CD4-positive, alpha-beta memory T cell (primary cell): ENCODE data around the gene NMB. TPM values are rescaled to one million over a fixed set of nuclear protein-coding genes. Genes with fewer than 3 reads are reported as not detected.

Experiments
- CTCF ChIA-PET: fragments of 350-600 bp; sonication (Branson Sonifier 250); formaldehyde crosslinking; loops from one replicate; lab custom pipeline; 2021; ENCODE audit warnings: inconsistent platforms; ENCODE audit not compliant: partially characterized antibody; lab: Charles Lee
- POLR2A ChIA-PET: fragments of 350-600 bp; sonication (Branson Sonifier 250); formaldehyde crosslinking; loops from one replicate; lab custom pipeline; 2021; ENCODE audit not compliant: partially characterized antibody; lab: Charles Lee
- DNase-seq, 5 donors: peaks; one replicate each; pipeline versions ENCODE4 v3.0.0 to v3.0.0-alpha.2; 2020 to 2022; ENCODE audit warnings: mixed read lengths in 1 of 5
- H3K27ac ChIP-seq: one replicate; pipeline ENCODE4 v1.7.0; 2013; ENCODE audit warnings: low read depth, low read length
- H3K27me3 ChIP-seq: 2 replicates; pipeline ENCODE4 v1.7.0; 2013; ENCODE audit warnings: mild to moderate bottlenecking, low read length, moderate library complexity; ENCODE audit not compliant: insufficient read depth
- H3K36me3 ChIP-seq: 2 replicates; pipeline ENCODE4 v1.7.0; 2013; ENCODE audit warnings: mild to moderate bottlenecking, low read length, moderate library complexity; ENCODE audit not compliant: insufficient read depth
- H3K4me1 ChIP-seq: 2 replicates; pipeline ENCODE4 v1.7.0; 2013; ENCODE audit warnings: mild to moderate bottlenecking, low read length, moderate library complexity; ENCODE audit not compliant: insufficient read depth
- H3K4me3 ChIP-seq, 2 donors: one replicate each; pipeline ENCODE4 v1.7.0; 2013; ENCODE audit warnings: low read length in 2 of 2, mild to moderate bottlenecking in 1 of 2
- H3K9me3 ChIP-seq, 2 donors: one replicate each; pipeline ENCODE4 v1.7.0; 2013; ENCODE audit warnings: low read length in 2 of 2, control low read depth in 1 of 2; ENCODE audit not compliant: control insufficient read depth in 1 of 2
- H3K27ac Mint-ChIP-seq, 7 donors: one replicate each; pipeline ENCODE4 v1.8.0; 2020 to 2021; ENCODE audit warnings: mixed read lengths in 7 of 7, mild to moderate bottlenecking in 6 of 7, inconsistent platforms in 3 of 7, moderate library complexity in 3 of 7
- H3K27me3 Mint-ChIP-seq, 2 donors: one replicate each; pipeline ENCODE4 v1.8.0; 2020 to 2021; ENCODE audit warnings: mixed read lengths in 2 of 2
- H3K36me3 Mint-ChIP-seq, 2 donors: one replicate each; pipeline ENCODE4 v1.8.0; 2020 to 2021; ENCODE audit warnings: mixed read lengths in 2 of 2, inconsistent platforms in 1 of 2, mild to moderate bottlenecking in 1 of 2
- H3K4me1 Mint-ChIP-seq, 4 donors: one replicate each; pipeline ENCODE4 v1.8.0; 2020 to 2021; ENCODE audit warnings: mixed read lengths in 4 of 4, mild to moderate bottlenecking in 1 of 4
- H3K4me3 Mint-ChIP-seq, 8 donors: one replicate each; pipeline ENCODE4 v1.8.0; 2020 to 2021; ENCODE audit warnings: mixed read lengths in 8 of 8, mild to moderate bottlenecking in 7 of 8, moderate library complexity in 6 of 8, inconsistent platforms in 3 of 8
- H3K9me3 Mint-ChIP-seq, 8 donors: one replicate each; pipeline ENCODE4 v1.8.0; 2020 to 2021; ENCODE audit warnings: mixed read lengths in 8 of 8, mild to moderate bottlenecking in 5 of 8, inconsistent platforms in 3 of 8, moderate library complexity in 1 of 8
- intact Hi-C: fragments of 100-400 bp; cut with micrococcal nuclease; formaldehyde crosslinking; loops from one replicate; pipeline ENCODE4 v1.15.1; 2023
- polyA plus RNA-seq, 2 donors: library from polyadenylated mRNA; unstranded; fragments of 300-500 nt; fragmentation: Illumina TruSeq; gene quantifications; one replicate each; pipeline ENCODE4 v1.2.3, GENCODE V29; 2021
- total RNA-seq, 2 experiments: library from RNA; stranded (reverse); gene quantifications; one replicate each; pipeline ENCODE4 v1.2.3, GENCODE V29; 2021

Gene NMB
- total and polyA plus RNA-seq, 4 experiments from 2014 or later: 2.4 to 4.1 (median 3.2) TPM

- CTCF ChIA-PET: interaction anchor here (1.1 to 3.5 kb wide), 8 partner anchors 11 to 220 kb away, joined by 3 to 19 read pairs (median 4); partner anchors contain the start of gene SEC11A
- Mint-ChIP-seq H3K27me3 (no peaks in the 10 kb centered on the region), H3K36me3 (peaks cover 0 to 13% of the 10 kb centered on the region in 2 donors), H3K27ac (peak overlapping the region in 5 of 7 donors; percentile 50 to 98 (median 62)), H3K4me3 (peak overlapping the region; percentile 60 to 82 (median 72)), H3K4me1 (peaks cover 14 to 57% (median 38%) of the 10 kb centered on the region in 4 donors), H3K9me3 (peaks cover 0 to 2% (median 0%) of the 10 kb centered on the region in 8 donors)
- no peaks in the 10 kb centered on the region for H3K27me3 ChIP-seq
- POLR2A ChIA-PET: interaction anchor here (1.0 to 8.8 kb wide), 8 partner anchors 19 to 323 kb away, joined by 3 to 144 read pairs (median 21); partner anchors contain the start of gene SEC11A
- H3K9me3 ChIP-seq: no peaks in the 10 kb centered on the region
- peak overlapping the region; percentile 58 for H3K27ac ChIP-seq
- H3K36me3 ChIP-seq: no peaks in the 10 kb centered on the region
- H3K4me1 ChIP-seq: peaks cover 39% of the 10 kb centered on the region
- intact Hi-C loops: loop anchor here (1.0 kb wide), 4 partner anchors 59 to 271 kb away; partner anchors contain the start of genes SEC11A and ZNF592
- H3K4me3 ChIP-seq: peak overlapping the region in 1 of 2 donors; percentile 39
- DNase-seq: no peak
Measured at GRCh38 chr15:84657748-84658079, 285 bp downstream of the NMB start.

- no peaks in the 10 kb centered on the region for H3K9me3 ChIP-seq
- ChIA-PET CTCF (interaction anchor here (0.7 to 3.4 kb wide), 8 partner anchors 10 to 221 kb away, joined by 3 to 19 read pairs (median 6); partner anchors contain the start of gene SEC11A), POLR2A (interaction anchor here (1.0 to 8.8 kb wide), 8 partner anchors 18 to 324 kb away, joined by 3 to 144 read pairs (median 22); partner anchors contain the start of gene SEC11A)
- Mint-ChIP-seq H3K27me3 (no peaks in the 10 kb centered on the region), H3K4me1 (peaks cover 18 to 64% (median 42%) of the 10 kb centered on the region in 4 donors), H3K4me3 (peak overlapping the region; percentile 57 to 79 (median 70)), H3K36me3 (peaks cover 5 to 17% of the 10 kb centered on the region in 2 donors), H3K27ac (peak overlapping the region in 5 of 7 donors; percentile 50 to 98 (median 62)), H3K9me3 (peaks cover 0 to 2% (median 0%) of the 10 kb centered on the region in 8 donors)
- intact Hi-C loops: no loop called here
- no peak overlapping the region for H3K27ac ChIP-seq
- no peak for DNase-seq
- no peak overlapping the region for H3K4me3 ChIP-seq
- H3K27me3 ChIP-seq: no peaks in the 10 kb centered on the region
- H3K4me1 ChIP-seq: peaks cover 47% of the 10 kb centered on the region
- H3K36me3 ChIP-seq: no peaks in the 10 kb centered on the region
Measured at GRCh38 chr15:84656972-84657371, 1.0 kb downstream of the NMB start.

DNA sequence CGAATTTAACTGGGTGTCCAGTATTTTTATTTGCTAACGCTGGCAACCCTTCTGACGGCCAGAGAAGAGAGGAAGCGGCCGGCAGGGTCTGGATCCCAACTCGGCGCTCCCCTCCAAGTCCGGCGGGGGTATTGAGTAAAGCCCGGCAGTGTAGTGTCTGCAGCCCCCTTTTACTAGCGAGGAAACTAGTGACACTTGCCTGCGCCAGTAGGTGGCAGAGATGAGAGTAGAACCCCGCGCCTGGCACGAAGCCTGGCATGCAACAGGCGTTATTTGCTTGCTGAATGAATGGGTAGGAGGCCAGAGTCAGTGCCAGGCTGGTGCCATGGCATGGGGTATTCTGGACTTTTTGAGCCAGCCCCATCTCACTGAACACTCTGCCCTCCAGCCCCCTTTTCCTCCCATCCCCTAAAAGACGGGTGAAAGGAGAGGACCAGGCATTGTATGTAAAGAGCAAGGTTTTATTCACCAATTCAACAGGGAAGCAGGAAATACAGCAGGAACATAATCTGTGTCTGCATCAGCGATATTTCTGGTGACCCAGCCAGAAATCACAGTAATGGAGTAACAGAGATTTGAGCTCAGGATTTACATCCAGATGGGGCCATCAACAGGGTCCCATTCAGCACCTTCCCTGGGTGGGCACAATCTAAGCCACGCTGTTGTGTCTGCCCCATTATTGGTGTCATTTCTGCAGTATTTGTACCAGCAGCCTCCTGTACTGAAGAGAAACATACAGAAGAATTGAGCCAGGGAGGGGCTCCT, 3.1 kb downstream of the NMB start:
- Histone ChIP-seq H3K9me3 (no peaks in the 10 kb centered on the region), H3K27me3 (no peaks in the 10 kb centered on the region), H3K4me1 (peaks cover 52% of the 10 kb centered on the region), H3K4me3 (peak overlapping the region; percentile 78 to 91), H3K36me3 (peaks cover 6% of the 10 kb centered on the region), H3K27ac (peak overlapping the region; percentile 78)
- intact Hi-C loops: loop anchor here (1.0 kb wide), 7 partner anchors 24 to 326 kb away; partner anchors contain the start of genes PDE8A, SEC11A and ZNF592
- Mint-ChIP-seq H3K9me3 (peaks cover 0 to 2% (median 0%) of the 10 kb centered on the region in 8 donors), H3K4me3 (peak overlapping the region; percentile 95 to 100 (median 98)), H3K27me3 (no peaks in the 10 kb centered on the region), H3K4me1 (peaks cover 23 to 68% (median 47%) of the 10 kb centered on the region in 4 donors), H3K36me3 (peaks cover 11 to 23% of the 10 kb centered on the region in 2 donors), H3K27ac (peak overlapping the region; percentile 73 to 99 (median 98))
- ChIA-PET POLR2A (interaction anchor here (0.7 to 8.8 kb wide), 21 partner anchors 8 to 273 kb away, joined by 3 to 144 read pairs (median 5); partner anchors contain the start of genes SEC11A and ZSCAN2), CTCF (interaction anchor here (0.9 to 3.5 kb wide), 24 partner anchors 11 to 325 kb away, joined by 3 to 14 read pairs (median 6); partner anchors contain the start of genes ALPK3 and SEC11A)
- DNase-seq: peak; percentile 70 to 81 (median 74)

DNA sequence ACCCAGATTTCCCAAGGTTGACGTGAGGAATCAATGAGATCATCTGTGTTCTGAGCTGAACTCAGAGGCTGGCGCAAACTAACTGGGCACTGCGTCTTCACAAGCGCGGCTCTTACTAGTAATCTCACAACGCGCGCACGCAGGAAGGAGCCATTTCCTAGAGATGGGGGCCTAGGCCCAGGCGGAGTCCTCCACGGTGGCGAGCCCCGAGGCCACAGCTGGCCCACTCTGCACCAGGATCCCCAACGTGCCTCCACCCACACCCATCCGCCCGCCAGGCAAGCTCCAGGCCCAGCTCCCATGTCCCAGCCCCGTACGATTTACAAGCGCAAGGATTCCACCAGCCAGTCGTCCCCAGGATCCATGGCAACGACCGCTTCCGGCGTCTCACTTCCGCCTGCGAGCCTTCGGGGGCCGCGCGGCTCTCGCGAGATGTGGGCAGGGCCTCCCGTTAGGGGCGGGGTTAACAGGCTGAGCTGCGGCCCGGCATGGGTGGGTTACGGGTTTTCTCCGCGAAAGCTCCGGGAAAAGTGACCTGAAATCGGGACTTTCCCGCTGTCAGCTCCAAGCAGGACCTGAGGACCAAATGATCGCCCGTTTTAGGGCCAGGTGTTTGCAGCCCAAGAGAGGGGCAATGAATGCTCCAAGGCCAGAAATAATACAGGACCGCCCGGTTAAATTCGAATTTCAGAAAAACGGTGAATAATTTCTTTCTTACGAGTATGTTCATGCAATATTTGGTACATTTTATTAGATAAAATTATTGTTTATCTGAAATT, 3.9 kb downstream of the NMB start, which contains the start of gene WDR73:
Gene WDR73 (minus strand): TSS at position 374 of the 779 bp plus-strand sequence. CDS start 9 bp downstream, at position 365.
- peak within 1 kb of the TSS; percentile 78 to 91 for H3K4me3 ChIP-seq
- CTCF ChIA-PET: interaction anchor here (0.8 to 3.5 kb wide), 19 partner anchors 10 to 275 kb away, joined by 3 to 14 read pairs (median 5); partner anchors contain the start of gene SEC11A
- H3K27me3 Mint-ChIP-seq: no peaks in the 10 kb centered on the region
- peaks cover 0 to 2% (median 0%) of the 10 kb centered on the region in 8 donors for H3K9me3 Mint-ChIP-seq
- DNase-seq: peak; percentile 95 to 98 (median 96)
- intact Hi-C loops: loop anchor here (1.0 kb wide), 7 partner anchors 23 to 327 kb away; partner anchors contain the start of genes PDE8A, SEC11A and ZNF592
- H3K9me3 ChIP-seq: no peaks in the 10 kb centered on the region
- H3K4me3 Mint-ChIP-seq: peak within 1 kb of the TSS; percentile 95 to 100 (median 98)
- peaks cover 13 to 25% of the 10 kb centered on the region in 2 donors for H3K36me3 Mint-ChIP-seq
- H3K27ac ChIP-seq: peak within 1 kb of the TSS; percentile 78
- no peaks in the 10 kb centered on the region for H3K27me3 ChIP-seq
- peak within 1 kb of the TSS; percentile 96 to 99 (median 98) for H3K27ac Mint-ChIP-seq
- peaks cover 9% of the 10 kb centered on the region for H3K36me3 ChIP-seq
- POLR2A ChIA-PET: interaction anchor here (0.7 to 8.8 kb wide), 21 partner anchors 9 to 327 kb away, joined by 3 to 144 read pairs (median 5); partner anchors contain the start of genes PDE8A, SEC11A and ZSCAN2
- peaks cover 21 to 63% (median 44%) of the 10 kb centered on the region in 4 donors for H3K4me1 Mint-ChIP-seq
- peaks cover 49% of the 10 kb centered on the region for H3K4me1 ChIP-seq

GRCh38 chr15:84653584-84653909, 4.5 kb downstream of the NMB start:
- no peak for DNase-seq
- ChIA-PET CTCF (interaction anchor here (0.8 to 3.5 kb wide), 17 partner anchors 9 to 225 kb away, joined by 3 to 14 read pairs (median 4); partner anchors contain the start of gene SEC11A), POLR2A (interaction anchor here (0.7 to 8.8 kb wide), 16 partner anchors 9 to 328 kb away, joined by 3 to 144 read pairs (median 7); partner anchors contain the start of genes PDE8A, SEC11A and ZSCAN2)
- Mint-ChIP-seq H3K4me3 (peak overlapping the region; percentile 95 to 100 (median 98)), H3K27ac (peak overlapping the region; percentile 96 to 99 (median 98)), H3K4me1 (peaks cover 23 to 62% (median 41%) of the 10 kb centered on the region in 4 donors), H3K36me3 (peaks cover 19 to 31% of the 10 kb centered on the region in 2 donors), H3K9me3 (peaks cover 0 to 2% (median 0%) of the 10 kb centered on the region in 8 donors), H3K27me3 (no peaks in the 10 kb centered on the region)
- no peaks in the 10 kb centered on the region for H3K9me3 ChIP-seq
- intact Hi-C loops: no loop called here
- H3K4me1 ChIP-seq: peaks cover 43% of the 10 kb centered on the region
- no peaks in the 10 kb centered on the region for H3K27me3 ChIP-seq
- peaks cover 15% of the 10 kb centered on the region for H3K36me3 ChIP-seq
- H3K27ac ChIP-seq: peak overlapping the region; percentile 78
- H3K4me3 ChIP-seq: peak overlapping the region; percentile 78 to 91

DNA sequence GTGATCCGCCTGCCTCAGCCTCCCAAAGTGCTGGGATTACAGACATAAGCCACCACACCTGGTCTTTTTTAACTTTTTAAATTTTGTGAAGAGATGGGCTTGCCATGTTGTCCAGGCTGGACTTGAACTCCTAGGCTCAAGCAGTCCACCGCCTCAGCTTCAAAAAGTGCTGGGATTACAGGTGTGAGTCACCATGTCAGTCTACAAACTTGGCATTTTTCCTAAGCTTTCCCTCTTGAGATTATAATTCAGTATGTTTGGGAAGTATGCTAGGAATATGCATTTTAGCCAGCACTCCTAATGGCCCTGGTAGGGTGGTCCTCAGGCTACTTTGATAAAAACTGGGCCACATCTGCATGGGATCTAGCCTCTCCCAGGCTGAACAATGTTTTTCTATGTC, 8.3 kb downstream of the NMB start:
- Mint-ChIP-seq H3K4me3 (no peak overlapping the region), H3K27ac (peak overlapping the region in 1 of 7 donors; percentile 43), H3K9me3 (peaks cover 0 to 2% (median 0%) of the 10 kb centered on the region in 8 donors), H3K36me3 (peaks cover 41 to 63% of the 10 kb centered on the region in 2 donors), H3K27me3 (no peaks in the 10 kb centered on the region), H3K4me1 (peaks cover 16 to 37% (median 27%) of the 10 kb centered on the region in 4 donors)
- H3K4me1 ChIP-seq: peaks cover 24% of the 10 kb centered on the region
- CTCF ChIA-PET: interaction anchor here (1.1 to 1.3 kb wide), 3 partner anchors 62 to 100 kb away, joined by 3 read pairs; no protein-coding TSS in a partner anchor
- H3K36me3 ChIP-seq: peaks cover 51% of the 10 kb centered on the region
- POLR2A ChIA-PET: interaction anchor here (0.9 to 2.1 kb wide), 3 partner anchors 10 to 51 kb away, joined by 4 to 11 read pairs (median 5); no protein-coding TSS in a partner anchor
- DNase-seq: no peak
- intact Hi-C loops: no loop called here
- H3K4me3 ChIP-seq: no peak overlapping the region
- no peak overlapping the region for H3K27ac ChIP-seq
- no peaks in the 10 kb centered on the region for H3K9me3 ChIP-seq
- no peaks in the 10 kb centered on the region for H3K27me3 ChIP-seq
